Measurements from ENCODE around the gene EPN2. TPM values are rescaled to one million over a fixed set of nuclear protein-coding genes. Genes with fewer than 3 reads are reported as not detected.

EPN2 gene
- polyA plus RNA-seq, 3 donors: 0.93 TPM; not detected in 2

DNA sequence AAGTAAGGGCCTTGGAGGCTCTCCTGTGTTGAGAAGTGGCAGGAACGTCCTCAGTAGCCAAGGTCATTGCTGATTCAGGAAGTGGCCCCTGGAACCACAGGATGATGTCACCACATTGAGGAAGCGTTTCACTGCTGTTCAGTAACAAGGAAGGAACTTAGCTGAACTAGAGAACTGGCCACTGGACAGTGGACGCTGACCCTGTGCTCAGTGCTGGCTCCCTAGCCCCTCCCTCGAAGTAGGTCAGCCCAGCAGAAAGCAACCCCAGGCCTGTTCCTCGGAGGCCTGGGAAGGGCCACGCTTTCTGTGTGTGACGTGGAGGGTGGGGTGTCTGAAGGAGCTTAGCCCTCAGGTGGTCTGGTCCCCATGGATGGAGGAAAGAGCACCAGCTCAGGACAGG is 67.0 kb downstream of the EPN2 start:
- Mint-ChIP-seq H3K27ac (peak overlapping the region; percentile 72 to 96 (median 91)), H3K27me3 (ENCODE audit: low read depth in 3 of 3) (peaks cover 79 to 93% (median 84%) of the 10 kb centered on the region in 3 donors), H3K9me3 (peaks cover 0 to 16% (median 3%) of the 10 kb centered on the region in 7 donors), H3K36me3 (peaks cover 11 to 24% of the 10 kb centered on the region in 2 donors), H3K4me1 (peaks cover 53% of the 10 kb centered on the region), H3K4me3 (peak overlapping the region in 1 of 2 donors; percentile 86)
- Histone ChIP-seq H3K4me3 (replicated peaks in 1 of 3; ENCODE audit: low read depth in 2 of 3, low read length in 3 of 3) (peak overlapping the region in 1 of 3 experiments; percentile 34), H3K27me3 (ENCODE audit: control insufficient read depth in 2 of 2, insufficient read depth in 2 of 2, low read length in 2 of 2) (peaks cover 40 to 66% of the 10 kb centered on the region in 2 donors), H3K79me2 (ENCODE audit: insufficient read depth, low read length) (no peaks in the 10 kb centered on the region), H3K9me3 (replicated peaks in 1 of 2; ENCODE audit: control insufficient read depth in 1 of 2, insufficient read depth in 1 of 2, low read length in 2 of 2) (peaks cover 0 to 6% of the 10 kb centered on the region in 2 donors), H2AFZ (ENCODE audit: insufficient read depth, low read depth, low read length, poor library complexity, severe bottlenecking) (no peak overlapping the region), H3K4me2 (replicated peaks; ENCODE audit: extremely low read depth, low read length, poor library complexity, severe bottlenecking) (peak overlapping the region; percentile 32), H3K9ac (ENCODE audit: insufficient read depth, low read length, poor library complexity, severe bottlenecking) (no peak overlapping the region), H3K36me3 (replicated peaks in 1 of 2; ENCODE audit: control insufficient read depth in 1 of 2, insufficient read depth in 2 of 2, low read length in 2 of 2) (no peaks in the 10 kb centered on the region), H3K27ac (ENCODE audit: low read depth in 1 of 2, low read length in 2 of 2) (peak overlapping the region in 1 of 2 donors; percentile 3), H3K4me1 (ENCODE audit: control insufficient read depth in 1 of 2, insufficient read depth in 2 of 2, low read length in 2 of 2) (peaks cover 46 to 50% of the 10 kb centered on the region in 2 donors), H4K20me1 (ENCODE audit: insufficient read depth, low read length) (peaks cover 24% of the 10 kb centered on the region)
- intact Hi-C loops (cut with micrococcal nuclease): no loop called here
- DNase-seq: peak; percentile 92 to 98 (median 96)
- 18% methylated on average over 5 of the region's 7 CpGs for WGBS (ENCODE audit: insufficient coverage)
- TF ChIP-seq, protein P1, sequence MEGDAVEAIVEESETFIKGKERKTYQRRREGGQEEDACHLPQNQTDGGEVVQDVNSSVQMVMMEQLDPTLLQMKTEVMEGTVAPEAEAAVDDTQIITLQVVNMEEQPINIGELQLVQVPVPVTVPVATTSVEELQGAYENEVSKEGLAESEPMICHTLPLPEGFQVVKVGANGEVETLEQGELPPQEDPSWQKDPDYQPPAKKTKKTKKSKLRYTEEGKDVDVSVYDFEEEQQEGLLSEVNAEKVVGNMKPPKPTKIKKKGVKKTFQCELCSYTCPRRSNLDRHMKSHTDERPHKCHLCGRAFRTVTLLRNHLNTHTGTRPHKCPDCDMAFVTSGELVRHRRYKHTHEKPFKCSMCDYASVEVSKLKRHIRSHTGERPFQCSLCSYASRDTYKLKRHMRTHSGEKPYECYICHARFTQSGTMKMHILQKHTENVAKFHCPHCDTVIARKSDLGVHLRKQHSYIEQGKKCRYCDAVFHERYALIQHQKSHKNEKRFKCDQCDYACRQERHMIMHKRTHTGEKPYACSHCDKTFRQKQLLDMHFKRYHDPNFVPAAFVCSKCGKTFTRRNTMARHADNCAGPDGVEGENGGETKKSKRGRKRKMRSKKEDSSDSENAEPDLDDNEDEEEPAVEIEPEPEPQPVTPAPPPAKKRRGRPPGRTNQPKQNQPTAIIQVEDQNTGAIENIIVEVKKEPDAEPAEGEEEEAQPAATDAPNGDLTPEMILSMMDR (IDR thresholded peaks at IDR 0.05): no peak

DNA sequence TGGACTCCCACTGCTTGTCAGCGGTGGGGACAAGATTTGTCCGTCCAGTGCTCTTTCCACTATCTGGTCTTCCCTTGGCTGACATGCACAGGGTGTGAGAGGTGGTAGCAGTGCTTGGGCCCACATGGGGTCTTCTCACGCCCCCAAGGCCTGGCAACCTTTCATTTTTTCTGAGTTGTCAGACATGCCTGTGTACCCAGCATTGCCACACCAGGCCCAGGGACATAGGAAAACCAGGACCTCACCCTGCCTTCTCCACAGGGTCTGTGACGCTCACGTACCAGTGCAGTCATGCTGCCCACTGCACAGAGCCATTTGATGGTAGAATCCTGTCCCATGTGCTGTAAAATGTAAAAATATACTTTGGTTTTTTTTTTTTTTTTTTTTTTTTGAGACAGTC is 67.6 kb downstream of the EPN2 start:
- Histone ChIP-seq H3K36me3 (replicated peaks in 1 of 2; ENCODE audit: control insufficient read depth in 1 of 2, insufficient read depth in 2 of 2, low read length in 2 of 2) (no peaks in the 10 kb centered on the region), H3K4me3 (replicated peaks in 1 of 3; ENCODE audit: low read depth in 2 of 3, low read length in 3 of 3) (peak overlapping the region in 1 of 3 experiments; percentile 34), H3K4me1 (ENCODE audit: control insufficient read depth in 1 of 2, insufficient read depth in 2 of 2, low read length in 2 of 2) (peaks cover 46 to 50% of the 10 kb centered on the region in 2 donors), H3K79me2 (ENCODE audit: insufficient read depth, low read length) (no peaks in the 10 kb centered on the region), H3K4me2 (replicated peaks; ENCODE audit: extremely low read depth, low read length, poor library complexity, severe bottlenecking) (peak overlapping the region; percentile 32), H3K9me3 (replicated peaks in 1 of 2; ENCODE audit: control insufficient read depth in 1 of 2, insufficient read depth in 1 of 2, low read length in 2 of 2) (peaks cover 0 to 1% of the 10 kb centered on the region in 2 donors), H4K20me1 (ENCODE audit: insufficient read depth, low read length) (peaks cover 24% of the 10 kb centered on the region), H3K9ac (ENCODE audit: insufficient read depth, low read length, poor library complexity, severe bottlenecking) (no peak overlapping the region), H2AFZ (ENCODE audit: insufficient read depth, low read depth, low read length, poor library complexity, severe bottlenecking) (no peak overlapping the region), H3K27ac (ENCODE audit: low read depth in 1 of 2, low read length in 2 of 2) (no peak overlapping the region), H3K27me3 (ENCODE audit: control insufficient read depth in 2 of 2, insufficient read depth in 2 of 2, low read length in 2 of 2) (peaks cover 40 to 66% of the 10 kb centered on the region in 2 donors)
- H3K36me3 Mint-ChIP-seq: peaks cover 11 to 27% of the 10 kb centered on the region in 2 donors
- intact Hi-C loops (cut with micrococcal nuclease): no loop called here
- TF ChIP-seq, protein P1 (IDR thresholded peaks at IDR 0.05): no peak
- 92% methylated on average over 3 of the region's 5 CpGs for WGBS (ENCODE audit: insufficient coverage)
- peak overlapping the region in 6 of 7 donors; percentile 72 to 96 (median 91) for H3K27ac Mint-ChIP-seq
- H3K4me1 Mint-ChIP-seq: peaks cover 53% of the 10 kb centered on the region
- peak overlapping the region in 1 of 2 donors; percentile 55 for H3K4me3 Mint-ChIP-seq
- peaks cover 0 to 18% (median 3%) of the 10 kb centered on the region in 7 donors for H3K9me3 Mint-ChIP-seq
- no peak for DNase-seq
- H3K27me3 Mint-ChIP-seq (ENCODE audit: low read depth in 3 of 3): peaks cover 79 to 93% (median 84%) of the 10 kb centered on the region in 3 donors

Measured in CD14-positive monocyte (primary cell).